K562 (cell line): Measurements from ENCODE around the gene PRKAA1. TPM values are rescaled to one million over a fixed set of nuclear protein-coding genes. Genes with fewer than 3 reads are reported as not detected.

Source experiments
- CHD1 ChIP-seq: fragments of 200-600 bp; sonication (generic); IDR thresholded peaks from one replicate; pipeline ENCODE4 v1.6.1; 2012; ENCODE audit warnings: mild to moderate bottlenecking, moderate library complexity, low read length, inconsistent platforms
- DDX20 ChIP-seq: fragments of 450-650 bp; IDR thresholded peaks from 2 replicates; pipeline ENCODE4 v1.6.1; 2016; ENCODE audit warnings: missing genetic modification characterization, low read depth, mild to moderate bottlenecking, missing compliant biosample characterization, moderate library complexity
- FUS ChIP-seq: fragments of 200-400 bp; formaldehyde crosslinking; optimal IDR thresholded peaks from 2 replicates; pipeline ENCODE3; 2017; ENCODE audit warnings: low read depth, low read length
- HDGF ChIP-seq: fragments of 450-650 bp; IDR thresholded peaks from 2 replicates; pipeline ENCODE4 v1.6.1; 2016
- KDM5B ChIP-seq: fragments of 200-600 bp; sonication (generic); IDR thresholded peaks from 2 replicates; pipeline ENCODE4 v1.6.1; 2012; ENCODE audit warnings: low read depth, mild to moderate bottlenecking, moderate library complexity, low read length, control low read depth, inconsistent platforms; ENCODE audit not compliant: insufficient replicate concordance
- NR2C2 ChIP-seq, 2 experiments: fragments of 200-800 bp in 1 of 2; sonication (Bioruptor generic) in 1 of 2; sonication (generic) in 1 of 2; formaldehyde crosslinking in 1 of 2; IDR thresholded peaks; 2 replicates each; pipeline versions ENCODE4 v1.6.1 to v1.8.0; 2016 to 2022; ENCODE audit warnings: mild to moderate bottlenecking in 1 of 2, missing compliant biosample characterization in 1 of 2, missing genetic modification characterization in 1 of 2, missing genetic modification reagents in 1 of 2
- RFX5 ChIP-seq: IDR thresholded peaks from 2 replicates; pipeline ENCODE4 v1.6.1; 2011; ENCODE audit warnings: low read depth, mild to moderate bottlenecking, improper control_type of control experiment, low read length
- SMC3 ChIP-seq: conservative IDR thresholded peaks from 2 replicates; pipeline ENCODE4 v1.6.1; 2011; ENCODE audit warnings: low read depth, low read length, improper control_type of control experiment; ENCODE audit not compliant: insufficient read depth
- ZNF354B ChIP-seq: fragments of 250-450 bp; sonication (Bioruptor Pico); IDR thresholded peaks from 2 replicates; pipeline ENCODE4 v1.4.0; 2020
- ZNF431 ChIP-seq: sonication (generic); formaldehyde crosslinking; IDR thresholded peaks from 2 replicates; pipeline ENCODE4 v1.8.0; 2022; ENCODE audit warnings: mild to moderate bottlenecking, missing genetic modification reagents
- ZNF830 ChIP-seq: fragments of 250-450 bp; sonication (Bioruptor Pico); IDR thresholded peaks from 2 replicates; pipeline ENCODE4 v1.5.0; 2021; ENCODE audit warnings: mild to moderate bottlenecking
- ZZZ3 ChIP-seq: fragments of 450-650 bp; IDR thresholded peaks from 2 replicates; pipeline ENCODE4 v1.6.1; 2016; ENCODE audit warnings: antibody characterized with exemption, mild to moderate bottlenecking, moderate library complexity
- polyA plus RNA-seq, 8 experiments: library from polyadenylated mRNA; depleted of rRNA in 4 of 8; stranded (reverse) in 5 of 8; unstranded in 3 of 8; fragments of >200 nt; fragmentation: Nextera tagmentation in 2 of 8; fragmentation: Illumina TruSeq in 1 of 8; extraction: Ambion mirVana in 2 of 8; extraction: Trizol in 1 of 8; gene quantifications; 2 replicates each; pipeline versions ENCODE4 v1.2.1 to v1.2.3, GENCODE V29; 2011 to 2014; ENCODE audit warnings: inconsistent platforms in 1 of 8, missing spikeins in 1 of 8
- total RNA-seq, 7 experiments: library from RNA; depleted of rRNA in 6 of 7; stranded (reverse); fragments of >200 nt in 6 of 7; fragmentation: Illumina TruSeq in 2 of 7; extraction: Trizol in 2 of 7; gene quantifications; 2 replicates each; pipeline versions ENCODE4 v1.2.1 to v1.2.3, GENCODE V29; 2011 to 2021; ENCODE audit warnings: low replicate concordance in 1 of 7
- TF ChIP-seq, protein P1 (sequence below): sonication (generic); formaldehyde crosslinking; IDR thresholded peaks from 2 replicates; pipeline ENCODE4 v1.8.1; 2023; ENCODE audit warnings: mild to moderate bottlenecking, missing genetic modification reagents
- TF ChIP-seq, protein P2 (sequence below): fragments of 250-450 bp; sonication (Bioruptor Pico); IDR thresholded peaks from 2 replicates; pipeline ENCODE4 v1.8.0; 2022; ENCODE audit warnings: moderate library complexity, mild to moderate bottlenecking, inconsistent platforms
- TF ChIP-seq, protein P3 (sequence below): fragments of 200-800 bp; sonication (Bioruptor generic); IDR thresholded peaks from 2 replicates; pipeline ENCODE4 v1.6.1; 2017; ENCODE audit warnings: missing genetic modification characterization, missing compliant biosample characterization
- TF ChIP-seq, protein P4 (sequence below): fragments of 250-450 bp; sonication (Bioruptor Pico); IDR thresholded peaks from 2 replicates; pipeline ENCODE4 v1.6.1; 2021; ENCODE audit warnings: mild to moderate bottlenecking
- TF ChIP-seq, protein P5 (sequence below): sonication (generic); formaldehyde crosslinking; IDR thresholded peaks from 2 replicates; pipeline ENCODE4 v1.8.0; 2022; ENCODE audit warnings: missing genetic modification reagents, mild to moderate bottlenecking, moderate library complexity, borderline replicate concordance
- TF ChIP-seq, protein P6 (sequence below): sonication (generic); formaldehyde crosslinking; IDR thresholded peaks from 2 replicates; pipeline ENCODE4 v1.8.0; 2022; ENCODE audit warnings: missing genetic modification reagents, mild to moderate bottlenecking, borderline replicate concordance

PRKAA1 gene
- total and polyA plus RNA-seq, 9 of the 15 experiments (the other 6 are each of a cell fraction or from before 2014, with no cell fraction given): 24.5 to 84.0 (median 51.4) TPM

DNA sequence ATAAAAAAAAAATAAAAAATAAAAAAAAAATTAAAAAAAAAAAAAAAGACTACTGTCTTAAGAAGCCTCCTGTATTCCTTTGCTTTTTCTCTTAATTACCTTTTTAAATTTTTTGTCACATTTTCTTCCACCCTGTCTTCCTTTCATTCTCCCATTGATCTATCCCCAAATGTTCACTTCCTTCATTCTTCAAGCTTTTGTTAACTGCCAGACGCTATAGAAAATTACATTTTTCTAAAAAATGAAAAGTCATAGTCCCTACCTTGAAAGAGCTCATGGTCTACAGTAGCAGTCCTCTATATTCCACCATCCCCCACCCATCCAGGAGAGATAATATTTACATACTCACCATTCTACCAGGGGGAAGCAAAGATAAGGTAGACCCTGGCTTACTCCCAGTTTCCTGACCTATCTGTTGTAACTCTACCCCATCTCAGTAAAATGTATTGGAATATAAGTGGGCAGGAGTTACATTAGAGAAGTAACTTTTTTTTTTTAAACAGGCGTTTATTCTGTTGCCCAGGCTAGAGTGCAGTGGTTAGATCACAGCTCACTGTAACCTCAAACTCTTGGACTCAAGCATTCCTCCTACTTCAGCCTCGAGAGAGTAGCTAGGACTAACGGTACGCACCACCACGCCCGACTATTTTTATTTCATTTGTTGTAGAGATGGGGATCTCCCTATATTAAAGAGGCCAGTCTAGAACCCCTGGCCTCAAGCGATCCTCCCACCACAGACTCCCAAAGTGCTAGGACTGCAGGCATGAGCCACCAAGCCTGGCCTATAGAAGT lies 3.8 kb upstream of the PRKAA1 start (continued):
- TF ChIP-seq, protein P1, sequence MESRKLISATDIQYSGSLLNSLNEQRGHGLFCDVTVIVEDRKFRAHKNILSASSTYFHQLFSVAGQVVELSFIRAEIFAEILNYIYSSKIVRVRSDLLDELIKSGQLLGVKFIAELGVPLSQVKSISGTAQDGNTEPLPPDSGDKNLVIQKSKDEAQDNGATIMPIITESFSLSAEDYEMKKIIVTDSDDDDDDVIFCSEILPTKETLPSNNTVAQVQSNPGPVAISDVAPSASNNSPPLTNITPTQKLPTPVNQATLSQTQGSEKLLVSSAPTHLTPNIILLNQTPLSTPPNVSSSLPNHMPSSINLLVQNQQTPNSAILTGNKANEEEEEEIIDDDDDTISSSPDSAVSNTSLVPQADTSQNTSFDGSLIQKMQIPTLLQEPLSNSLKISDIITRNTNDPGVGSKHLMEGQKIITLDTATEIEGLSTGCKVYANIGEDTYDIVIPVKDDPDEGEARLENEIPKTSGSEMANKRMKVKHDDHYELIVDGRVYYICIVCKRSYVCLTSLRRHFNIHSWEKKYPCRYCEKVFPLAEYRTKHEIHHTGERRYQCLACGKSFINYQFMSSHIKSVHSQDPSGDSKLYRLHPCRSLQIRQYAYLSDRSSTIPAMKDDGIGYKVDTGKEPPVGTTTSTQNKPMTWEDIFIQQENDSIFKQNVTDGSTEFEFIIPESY (CRISPR knock-in tag): no peak
- TF ChIP-seq, protein P2, sequence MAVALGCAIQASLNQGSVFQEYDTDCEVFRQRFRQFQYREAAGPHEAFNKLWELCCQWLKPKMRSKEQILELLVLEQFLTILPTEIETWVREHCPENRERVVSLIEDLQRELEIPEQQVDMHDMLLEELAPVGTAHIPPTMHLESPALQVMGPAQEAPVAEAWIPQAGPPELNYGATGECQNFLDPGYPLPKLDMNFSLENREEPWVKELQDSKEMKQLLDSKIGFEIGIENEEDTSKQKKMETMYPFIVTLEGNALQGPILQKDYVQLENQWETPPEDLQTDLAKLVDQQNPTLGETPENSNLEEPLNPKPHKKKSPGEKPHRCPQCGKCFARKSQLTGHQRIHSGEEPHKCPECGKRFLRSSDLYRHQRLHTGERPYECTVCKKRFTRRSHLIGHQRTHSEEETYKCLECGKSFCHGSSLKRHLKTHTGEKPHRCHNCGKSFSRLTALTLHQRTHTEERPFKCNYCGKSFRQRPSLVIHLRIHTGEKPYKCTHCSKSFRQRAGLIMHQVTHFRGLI: no peak
- TF ChIP-seq CHD1: no peak
- no peak for TF ChIP-seq ZNF354B (CRISPR knock-in tag)
- TF ChIP-seq FUS: no peak
- TF ChIP-seq ZZZ3: no peak
- TF ChIP-seq HDGF: no peak
- peak; percentile 24 for TF ChIP-seq KDM5B
- TF ChIP-seq, protein P3, sequence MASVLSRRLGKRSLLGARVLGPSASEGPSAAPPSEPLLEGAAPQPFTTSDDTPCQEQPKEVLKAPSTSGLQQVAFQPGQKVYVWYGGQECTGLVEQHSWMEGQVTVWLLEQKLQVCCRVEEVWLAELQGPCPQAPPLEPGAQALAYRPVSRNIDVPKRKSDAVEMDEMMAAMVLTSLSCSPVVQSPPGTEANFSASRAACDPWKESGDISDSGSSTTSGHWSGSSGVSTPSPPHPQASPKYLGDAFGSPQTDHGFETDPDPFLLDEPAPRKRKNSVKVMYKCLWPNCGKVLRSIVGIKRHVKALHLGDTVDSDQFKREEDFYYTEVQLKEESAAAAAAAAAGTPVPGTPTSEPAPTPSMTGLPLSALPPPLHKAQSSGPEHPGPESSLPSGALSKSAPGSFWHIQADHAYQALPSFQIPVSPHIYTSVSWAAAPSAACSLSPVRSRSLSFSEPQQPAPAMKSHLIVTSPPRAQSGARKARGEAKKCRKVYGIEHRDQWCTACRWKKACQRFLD (CRISPR knock-in tag): no peak
- TF ChIP-seq, protein P4, sequence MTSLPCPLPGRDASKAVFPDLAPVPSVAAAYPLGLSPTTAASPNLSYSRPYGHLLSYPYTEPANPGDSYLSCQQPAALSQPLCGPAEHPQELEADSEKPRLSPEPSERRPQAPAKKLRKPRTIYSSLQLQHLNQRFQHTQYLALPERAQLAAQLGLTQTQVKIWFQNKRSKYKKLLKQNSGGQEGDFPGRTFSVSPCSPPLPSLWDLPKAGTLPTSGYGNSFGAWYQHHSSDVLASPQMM (CRISPR knock-in tag): no peak
- TF ChIP-seq DDX20: no peak
- TF ChIP-seq, protein P5, sequence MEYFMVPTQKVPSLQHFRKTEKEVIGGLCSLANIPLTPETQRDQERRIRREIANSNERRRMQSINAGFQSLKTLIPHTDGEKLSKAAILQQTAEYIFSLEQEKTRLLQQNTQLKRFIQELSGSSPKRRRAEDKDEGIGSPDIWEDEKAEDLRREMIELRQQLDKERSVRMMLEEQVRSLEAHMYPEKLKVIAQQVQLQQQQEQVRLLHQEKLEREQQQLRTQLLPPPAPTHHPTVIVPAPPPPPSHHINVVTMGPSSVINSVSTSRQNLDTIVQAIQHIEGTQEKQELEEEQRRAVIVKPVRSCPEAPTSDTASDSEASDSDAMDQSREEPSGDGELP (CRISPR knock-in tag): no peak; the same call in 1 of the 2 replicates
- TF ChIP-seq RFX5: no peak
- TF ChIP-seq ZNF830 (CRISPR knock-in tag): no peak
- TF ChIP-seq NR2C2 (CRISPR knock-in tag; IDR thresholded peaks at IDR 0.05): no peak
- no peak for TF ChIP-seq NR2C2 (tag; IDR thresholded peaks at IDR 0.05)
- no peak for TF ChIP-seq SMC3
- TF ChIP-seq, protein P6, sequence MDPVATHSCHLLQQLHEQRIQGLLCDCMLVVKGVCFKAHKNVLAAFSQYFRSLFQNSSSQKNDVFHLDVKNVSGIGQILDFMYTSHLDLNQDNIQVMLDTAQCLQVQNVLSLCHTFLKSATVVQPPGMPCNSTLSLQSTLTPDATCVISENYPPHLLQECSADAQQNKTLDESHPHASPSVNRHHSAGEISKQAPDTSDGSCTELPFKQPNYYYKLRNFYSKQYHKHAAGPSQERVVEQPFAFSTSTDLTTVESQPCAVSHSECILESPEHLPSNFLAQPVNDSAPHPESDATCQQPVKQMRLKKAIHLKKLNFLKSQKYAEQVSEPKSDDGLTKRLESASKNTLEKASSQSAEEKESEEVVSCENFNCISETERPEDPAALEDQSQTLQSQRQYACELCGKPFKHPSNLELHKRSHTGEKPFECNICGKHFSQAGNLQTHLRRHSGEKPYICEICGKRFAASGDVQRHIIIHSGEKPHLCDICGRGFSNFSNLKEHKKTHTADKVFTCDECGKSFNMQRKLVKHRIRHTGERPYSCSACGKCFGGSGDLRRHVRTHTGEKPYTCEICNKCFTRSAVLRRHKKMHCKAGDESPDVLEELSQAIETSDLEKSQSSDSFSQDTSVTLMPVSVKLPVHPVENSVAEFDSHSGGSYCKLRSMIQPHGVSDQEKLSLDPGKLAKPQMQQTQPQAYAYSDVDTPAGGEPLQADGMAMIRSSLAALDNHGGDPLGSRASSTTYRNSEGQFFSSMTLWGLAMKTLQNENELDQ (CRISPR knock-in tag): no peak
- TF ChIP-seq ZNF431: no peak
